GM19372 (cell line): ENCODE measurements around the gene MCTP2.
"Not testable (repeated sequence)": the region's sequence is repeated elsewhere in the genome, so short reads cannot be mapped to it uniquely, and the experiment has no call there.

ENCODE experiments used
- ATAC-seq: cut with Tn5 transposase; IDR thresholded peaks from one replicate; pipeline ENCODE4 v1.9.1; 2021; ENCODE audit warnings: mild to moderate bottlenecking, low read depth, moderate library complexity; ENCODE audit not compliant: unreplicated experiment

Gene MCTP2

GRCh38 chr15:94442480-94442879 is 211.1 kb downstream of the MCTP2 start:
- no peak for ATAC-seq

GRCh38 chr15:94443186-94443585 is 211.8 kb downstream of the MCTP2 start:
- ATAC-seq, result no peak

GRCh38 chr15:94445566-94446160 is 214.3 kb downstream of the MCTP2 start:
- ATAC-seq, result no peak

GRCh38 chr15:94446441-94446840 is 215.1 kb downstream of the MCTP2 start:
- ATAC-seq, result no peak

GRCh38 chr15:94451466-94451865 is 220.1 kb downstream of the MCTP2 start:
- ATAC-seq, result no peak

- no peak for ATAC-seq
Measured at GRCh38 chr15:94453227-94453988, 222.0 kb downstream of the MCTP2 start.

- ATAC-seq, result no peak
Measured at GRCh38 chr15:94455297-94455696, 223.9 kb downstream of the MCTP2 start.

- no peak for ATAC-seq
Measured at GRCh38 chr15:94456226-94456625, 224.9 kb downstream of the MCTP2 start.

- no peak for ATAC-seq
Measured at GRCh38 chr15:94457661-94458060, 226.3 kb downstream of the MCTP2 start.

GRCh38 chr15:94460624-94461023 is 229.3 kb downstream of the MCTP2 start:
- ATAC-seq, result no peak

- ATAC-seq, result no peak
Measured at GRCh38 chr15:94467034-94467433, 235.7 kb downstream of the MCTP2 start.

- ATAC-seq, result no peak
Measured at GRCh38 chr15:94470492-94470891, 239.1 kb downstream of the MCTP2 start.

- no peak for ATAC-seq
Measured at GRCh38 chr15:94476686-94477085, 245.3 kb downstream of the MCTP2 start.

GRCh38 chr15:94477913-94478553 is 246.7 kb downstream of the MCTP2 start:
- no peak for ATAC-seq

GRCh38 chr15:94478763-94479162 is 247.4 kb downstream of the MCTP2 start:
- no peak for ATAC-seq

GRCh38 chr15:94480289-94480834 is 249.0 kb downstream of the MCTP2 start:
- no peak for ATAC-seq

GRCh38 chr15:94485148-94485719 is 253.9 kb downstream of the MCTP2 start:
- no peak for ATAC-seq

- no peak for ATAC-seq
Measured at GRCh38 chr15:94487635-94488034, 256.3 kb downstream of the MCTP2 start.

- no peak for ATAC-seq
Measured at GRCh38 chr15:94493176-94493575, 261.8 kb downstream of the MCTP2 start.

GRCh38 chr15:94493586-94493985 is 262.2 kb downstream of the MCTP2 start:
- not testable (repeated sequence) for ATAC-seq

- ATAC-seq, result no peak
Measured at GRCh38 chr15:94494732-94495131, 263.4 kb downstream of the MCTP2 start.
